ENCODE results near the gene GTF2H4.

GTF2H4 gene

DNA sequence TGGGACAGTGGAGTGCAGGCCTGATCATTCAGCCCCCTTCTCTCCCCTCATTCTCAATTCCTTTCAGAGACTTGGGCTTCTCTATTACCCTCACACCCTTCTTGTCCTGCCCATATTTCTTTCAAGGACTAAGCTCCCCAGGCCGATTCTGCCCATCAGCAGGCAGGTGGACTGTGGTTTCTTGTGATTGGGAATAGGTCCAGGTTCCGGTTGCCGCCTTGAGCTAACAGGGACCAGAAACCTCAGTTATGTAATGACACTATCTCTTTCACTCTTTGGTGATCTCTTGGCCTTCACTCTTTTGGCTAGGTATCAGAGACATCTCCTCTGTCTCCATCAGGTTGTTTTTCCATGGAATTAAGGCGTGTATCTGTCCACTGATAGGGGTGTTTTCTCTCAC is 39.2 kb downstream of the GTF2H4 start:
- Histone ChIP-seq H3K27me3 (replicated peaks; ENCODE audit: control insufficient read depth, insufficient read depth, low read length) (peaks cover 82% of the 10 kb centered on the region), H3K4me1 (ENCODE audit: control insufficient read depth, insufficient read depth, low read length) (peaks cover 3% of the 10 kb centered on the region)

GRCh38 chr6:30948811-30949210 is 40.8 kb downstream of the GTF2H4 start:
- Histone ChIP-seq H3K36me3 (ENCODE audit: control insufficient read depth, insufficient read depth, low read length, severe bottlenecking) (no peaks in the 10 kb centered on the region), H3K9me3 (ENCODE audit: control insufficient read depth, low read length) (peaks cover 27% of the 10 kb centered on the region), H3K4me3 (ENCODE audit: low read length) (no peak overlapping the region), H3K4me1 (ENCODE audit: control insufficient read depth, insufficient read depth, low read length) (no peaks in the 10 kb centered on the region), H3K27me3 (replicated peaks; ENCODE audit: control insufficient read depth, insufficient read depth, low read length) (peaks cover 87% of the 10 kb centered on the region), H3K9ac (ENCODE audit: low read length) (no peak overlapping the region)
- DNase-seq (ENCODE audit: low read depth): no peak

More for the DNA sequence above, 39.2 kb downstream of the GTF2H4 start:
- DNase-seq (ENCODE audit: low read depth): no peak
- H3K4me3 ChIP-seq (ENCODE audit: low read length): no peak overlapping the region
- H3K36me3 ChIP-seq (ENCODE audit: control insufficient read depth, insufficient read depth, low read length, severe bottlenecking): no peaks in the 10 kb centered on the region
- H3K9me3 ChIP-seq (ENCODE audit: control insufficient read depth, low read length): peaks cover 27% of the 10 kb centered on the region
- H3K9ac ChIP-seq (ENCODE audit: low read length): no peak overlapping the region

GRCh38 chr6:30951907-30952469 is 44.0 kb downstream of the GTF2H4 start:
- no peak overlapping the region for H3K9ac ChIP-seq (ENCODE audit: low read length)
- no peaks in the 10 kb centered on the region for H3K36me3 ChIP-seq (ENCODE audit: control insufficient read depth, insufficient read depth, low read length, severe bottlenecking)
- peaks cover 27% of the 10 kb centered on the region for H3K9me3 ChIP-seq (ENCODE audit: control insufficient read depth, low read length)
- no peak for DNase-seq (ENCODE audit: low read depth)
- peaks cover 83% of the 10 kb centered on the region for H3K27me3 ChIP-seq (replicated peaks; ENCODE audit: control insufficient read depth, insufficient read depth, low read length)
- no peak overlapping the region for H3K4me3 ChIP-seq (ENCODE audit: low read length)
- H3K4me1 ChIP-seq (ENCODE audit: control insufficient read depth, insufficient read depth, low read length): no peaks in the 10 kb centered on the region

- peak overlapping the region; percentile 61 for H3K4me3 ChIP-seq (ENCODE audit: low read length)
- peaks cover 68% of the 10 kb centered on the region for H3K27me3 ChIP-seq (replicated peaks; ENCODE audit: control insufficient read depth, insufficient read depth, low read length)
- DNase-seq (ENCODE audit: low read depth): no peak
Measured at GRCh38 chr6:30954631-30955366, 46.8 kb downstream of the GTF2H4 start.

DNA sequence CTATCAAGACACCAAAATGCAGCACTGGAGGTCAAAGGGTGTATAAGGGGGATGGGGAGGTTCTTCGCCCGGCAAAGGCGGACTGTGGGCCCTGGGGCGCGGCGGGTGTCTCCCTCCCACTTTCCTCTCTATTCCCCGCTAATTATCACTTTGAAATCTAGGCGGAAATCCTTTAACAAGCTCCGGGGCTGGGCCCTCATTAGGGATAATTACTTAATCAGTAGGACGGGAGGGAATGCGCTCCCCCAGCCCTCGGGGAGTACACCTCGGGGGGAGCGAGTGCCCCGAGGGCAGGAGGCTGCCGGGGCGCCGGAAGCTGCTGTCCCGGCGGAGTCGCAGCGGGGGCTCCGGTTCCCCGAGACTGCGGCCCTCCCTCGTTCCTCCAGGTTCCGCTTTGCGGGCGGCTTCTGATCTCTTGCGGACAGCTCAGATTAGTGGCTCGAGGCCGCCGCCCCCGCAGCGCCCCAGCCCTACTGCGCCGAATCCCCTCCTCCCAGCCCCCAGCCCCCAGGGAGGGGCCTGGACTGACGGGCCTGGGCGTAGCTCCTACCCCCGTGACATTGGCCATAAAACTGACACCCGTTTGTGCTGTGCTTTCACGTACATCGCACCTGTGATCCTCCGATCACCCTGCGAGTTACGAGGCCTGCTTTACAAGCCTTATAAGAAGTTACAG is 47.5 kb downstream of the GTF2H4 start:
- H3K4me1 ChIP-seq (ENCODE audit: control insufficient read depth, insufficient read depth, low read length): no peaks in the 10 kb centered on the region
- H3K9ac ChIP-seq (ENCODE audit: low read length): peak overlapping the region; percentile 36
- no peaks in the 10 kb centered on the region for H3K36me3 ChIP-seq (ENCODE audit: control insufficient read depth, insufficient read depth, low read length, severe bottlenecking)
- H3K27me3 ChIP-seq (replicated peaks; ENCODE audit: control insufficient read depth, insufficient read depth, low read length): peaks cover 63% of the 10 kb centered on the region
- H3K9me3 ChIP-seq (ENCODE audit: control insufficient read depth, low read length): peaks cover 14% of the 10 kb centered on the region
- peak overlapping the region; percentile 61 for H3K4me3 ChIP-seq (ENCODE audit: low read length)
- DNase-seq (ENCODE audit: low read depth): peak; percentile 59

More at GRCh38 chr6:30954631-30955366, 46.8 kb downstream of the GTF2H4 start:
- Histone ChIP-seq H3K9me3 (ENCODE audit: control insufficient read depth, low read length) (peaks cover 19% of the 10 kb centered on the region), H3K4me1 (ENCODE audit: control insufficient read depth, insufficient read depth, low read length) (no peaks in the 10 kb centered on the region), H3K9ac (ENCODE audit: low read length) (no peak overlapping the region), H3K36me3 (ENCODE audit: control insufficient read depth, insufficient read depth, low read length, severe bottlenecking) (no peaks in the 10 kb centered on the region)

DNA sequence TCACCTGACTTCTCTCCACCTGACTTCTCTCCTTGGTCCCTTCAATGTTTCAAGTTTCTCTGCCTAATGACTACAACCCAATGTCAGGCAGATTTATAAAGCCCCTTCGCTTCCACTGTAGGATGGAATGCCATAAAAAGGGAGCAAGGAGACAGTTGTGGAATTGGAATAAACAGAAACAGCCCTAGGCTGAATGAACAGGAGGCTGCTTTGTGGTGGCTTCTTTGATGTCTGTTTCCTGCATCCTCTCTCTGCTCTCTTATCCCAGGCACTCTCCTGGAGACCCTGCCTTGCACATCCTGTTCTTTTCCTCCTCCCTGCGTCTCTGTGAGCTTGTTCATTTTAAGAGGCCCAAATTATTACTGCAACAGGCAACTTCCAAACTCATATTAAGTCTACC is 49.7 kb downstream of the GTF2H4 start:
- Histone ChIP-seq H3K9me3 (ENCODE audit: control insufficient read depth, low read length) (no peaks in the 10 kb centered on the region), H3K4me3 (ENCODE audit: low read length) (no peak overlapping the region), H3K36me3 (ENCODE audit: control insufficient read depth, insufficient read depth, low read length, severe bottlenecking) (no peaks in the 10 kb centered on the region), H3K9ac (ENCODE audit: low read length) (no peak overlapping the region), H3K27me3 (replicated peaks; ENCODE audit: control insufficient read depth, insufficient read depth, low read length) (peaks cover 42% of the 10 kb centered on the region), H3K4me1 (ENCODE audit: control insufficient read depth, insufficient read depth, low read length) (peaks cover 10% of the 10 kb centered on the region)
- DNase-seq (ENCODE audit: low read depth): no peak

DNA sequence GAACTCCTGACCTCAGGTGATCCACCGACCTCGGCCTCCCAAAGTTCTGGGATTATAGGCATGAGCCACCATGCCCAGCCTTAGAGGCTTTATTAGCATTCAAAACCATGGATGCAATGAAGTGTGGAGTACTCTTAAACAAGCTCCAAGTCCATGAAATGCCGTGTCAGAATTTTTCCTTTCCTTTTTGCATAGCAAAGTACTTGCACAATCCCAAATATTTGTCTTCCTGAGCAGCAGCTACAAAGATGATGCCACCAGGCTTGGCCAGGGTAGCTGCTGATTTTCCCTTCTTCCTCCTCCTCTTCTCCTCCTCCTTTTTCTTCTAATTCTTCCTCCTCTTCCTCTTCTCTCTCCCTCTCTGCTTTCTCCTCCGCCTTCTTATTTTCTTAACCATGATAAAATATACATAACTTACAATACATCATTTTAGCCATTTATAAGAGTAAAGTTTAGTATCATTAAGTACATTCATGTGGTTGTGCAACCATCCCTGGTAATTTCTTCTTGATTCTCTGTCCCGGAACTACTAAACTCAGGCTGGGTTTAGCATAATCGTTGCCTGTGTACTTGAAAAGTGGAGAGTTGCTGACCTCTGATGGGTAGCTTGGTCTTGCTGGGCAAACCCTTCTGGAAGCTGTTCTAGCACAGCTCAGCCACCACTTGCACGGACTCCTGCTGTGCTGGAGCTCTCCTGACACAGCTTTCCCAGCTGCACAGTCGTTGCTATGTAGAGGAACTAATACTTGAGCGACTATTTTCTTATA is 53.1 kb downstream of the GTF2H4 start:
- Histone ChIP-seq H3K9ac (ENCODE audit: low read length) (no peak overlapping the region), H3K36me3 (ENCODE audit: control insufficient read depth, insufficient read depth, low read length, severe bottlenecking) (no peaks in the 10 kb centered on the region), H3K4me3 (ENCODE audit: low read length) (no peak overlapping the region), H3K9me3 (ENCODE audit: control insufficient read depth, low read length) (no peaks in the 10 kb centered on the region), H3K4me1 (ENCODE audit: control insufficient read depth, insufficient read depth, low read length) (peaks cover 10% of the 10 kb centered on the region), H3K27me3 (replicated peaks; ENCODE audit: control insufficient read depth, insufficient read depth, low read length) (peaks cover 29% of the 10 kb centered on the region)
- DNase-seq (ENCODE audit: low read depth): peak; percentile 81

DNA sequence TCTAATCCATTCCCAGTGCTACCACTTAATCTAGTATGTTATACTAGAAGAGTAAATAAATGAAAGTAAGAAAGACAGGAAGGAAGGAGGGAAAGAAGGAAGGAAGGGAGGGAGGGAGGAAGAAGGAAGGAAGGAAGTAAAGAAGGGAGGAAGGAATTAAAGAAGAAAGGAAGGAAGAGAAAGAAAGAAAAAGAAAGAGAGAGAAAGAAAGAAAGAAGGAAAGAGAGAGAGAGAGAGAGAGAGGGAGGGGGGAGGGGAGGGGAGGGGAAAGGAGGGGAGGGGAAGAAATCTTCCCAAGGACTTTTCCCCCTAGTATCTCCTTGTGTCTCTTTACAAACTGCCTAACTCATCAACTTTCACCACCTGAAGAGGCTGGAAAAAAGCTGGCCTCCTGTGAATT is 54.7 kb downstream of the GTF2H4 start:
- no peaks in the 10 kb centered on the region for H3K36me3 ChIP-seq (ENCODE audit: control insufficient read depth, insufficient read depth, low read length, severe bottlenecking)
- no peak overlapping the region for H3K4me3 ChIP-seq (ENCODE audit: low read length)
- no peaks in the 10 kb centered on the region for H3K9me3 ChIP-seq (ENCODE audit: control insufficient read depth, low read length)
- peaks cover 10% of the 10 kb centered on the region for H3K4me1 ChIP-seq (ENCODE audit: control insufficient read depth, insufficient read depth, low read length)
- no peak for DNase-seq (ENCODE audit: low read depth)
- no peak overlapping the region for H3K9ac ChIP-seq (ENCODE audit: low read length)
- peaks cover 22% of the 10 kb centered on the region for H3K27me3 ChIP-seq (replicated peaks; ENCODE audit: control insufficient read depth, insufficient read depth, low read length)

- Histone ChIP-seq H3K4me3 (ENCODE audit: low read length) (no peak overlapping the region), H3K4me1 (ENCODE audit: control insufficient read depth, insufficient read depth, low read length) (peaks cover 10% of the 10 kb centered on the region), H3K36me3 (ENCODE audit: control insufficient read depth, insufficient read depth, low read length, severe bottlenecking) (no peaks in the 10 kb centered on the region), H3K9ac (ENCODE audit: low read length) (no peak overlapping the region), H3K9me3 (ENCODE audit: control insufficient read depth, low read length) (no peaks in the 10 kb centered on the region), H3K27me3 (replicated peaks; ENCODE audit: control insufficient read depth, insufficient read depth, low read length) (peaks cover 21% of the 10 kb centered on the region)
- DNase-seq (ENCODE audit: low read depth): no peak
Measured at GRCh38 chr6:30963641-30964040, 55.6 kb downstream of the GTF2H4 start.

Measured in adipocyte (in vitro differentiated cells).